ENCODE measurements around the gene CLPTM1.
A peak's percentile ranks its signal among the peaks of the same experiment; 100 is the strongest.

Gene CLPTM1

GRCh38 chr19:44930088-44930487, 25.1 kb upstream of the CLPTM1 start:
- no peak overlapping the region for H3K4me3 ChIP-seq (ENCODE audit: low read depth, low read length)
- TF ChIP-seq, protein P1, sequence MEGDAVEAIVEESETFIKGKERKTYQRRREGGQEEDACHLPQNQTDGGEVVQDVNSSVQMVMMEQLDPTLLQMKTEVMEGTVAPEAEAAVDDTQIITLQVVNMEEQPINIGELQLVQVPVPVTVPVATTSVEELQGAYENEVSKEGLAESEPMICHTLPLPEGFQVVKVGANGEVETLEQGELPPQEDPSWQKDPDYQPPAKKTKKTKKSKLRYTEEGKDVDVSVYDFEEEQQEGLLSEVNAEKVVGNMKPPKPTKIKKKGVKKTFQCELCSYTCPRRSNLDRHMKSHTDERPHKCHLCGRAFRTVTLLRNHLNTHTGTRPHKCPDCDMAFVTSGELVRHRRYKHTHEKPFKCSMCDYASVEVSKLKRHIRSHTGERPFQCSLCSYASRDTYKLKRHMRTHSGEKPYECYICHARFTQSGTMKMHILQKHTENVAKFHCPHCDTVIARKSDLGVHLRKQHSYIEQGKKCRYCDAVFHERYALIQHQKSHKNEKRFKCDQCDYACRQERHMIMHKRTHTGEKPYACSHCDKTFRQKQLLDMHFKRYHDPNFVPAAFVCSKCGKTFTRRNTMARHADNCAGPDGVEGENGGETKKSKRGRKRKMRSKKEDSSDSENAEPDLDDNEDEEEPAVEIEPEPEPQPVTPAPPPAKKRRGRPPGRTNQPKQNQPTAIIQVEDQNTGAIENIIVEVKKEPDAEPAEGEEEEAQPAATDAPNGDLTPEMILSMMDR (conservative IDR thresholded peaks at IDR 0.05; ENCODE audit: low read depth, low read length): no peak
- DNase-seq (ENCODE audit: low read depth): no peak

DNA sequence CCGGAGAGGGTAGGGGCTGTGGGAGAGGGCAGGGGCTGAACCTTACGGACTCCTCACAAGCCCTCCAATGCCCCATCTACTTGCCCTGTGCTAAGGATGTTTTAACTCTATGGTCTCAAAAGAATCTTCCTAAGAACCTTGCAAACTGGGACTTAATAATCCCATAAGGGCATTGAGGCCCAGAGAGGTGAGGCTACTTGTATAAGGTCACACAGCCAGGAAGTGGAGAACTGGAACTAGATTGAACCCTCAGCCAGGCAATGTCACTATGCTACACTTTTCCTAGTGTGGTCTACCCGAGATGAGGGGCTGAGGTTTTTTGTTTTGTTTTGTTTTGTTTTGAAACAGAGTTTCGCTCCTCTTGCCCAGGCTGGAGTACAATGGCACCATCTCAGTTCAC, 23.6 kb upstream of the CLPTM1 start:
- DNase-seq (ENCODE audit: low read depth): no peak
- H3K4me3 ChIP-seq (ENCODE audit: low read depth, low read length): no peak overlapping the region
- TF ChIP-seq, protein P1 (conservative IDR thresholded peaks at IDR 0.05; ENCODE audit: low read depth, low read length): no peak

GRCh38 chr19:44939668-44940067, 15.5 kb upstream of the CLPTM1 start:
- TF ChIP-seq, protein P1 (conservative IDR thresholded peaks at IDR 0.05; ENCODE audit: low read depth, low read length): no peak
- peak; percentile 23 for DNase-seq (ENCODE audit: low read depth)
- H3K4me3 ChIP-seq (ENCODE audit: low read depth, low read length): no peak overlapping the region

- H3K4me3 ChIP-seq (ENCODE audit: low read depth, low read length): no peak within 1 kb of the TSS
- TF ChIP-seq, protein P1 (conservative IDR thresholded peaks at IDR 0.05; ENCODE audit: low read depth, low read length): no peak
- no peak for DNase-seq (ENCODE audit: low read depth)
Measured at GRCh38 chr19:44942067-44942571, 13.1 kb upstream of the CLPTM1 start, which contains the start of gene APOC4. APOC4 (plus strand) TSS chr19:44942237; CDS start chr19:44942278, 41 bp downstream.

- H3K4me3 ChIP-seq (ENCODE audit: low read depth, low read length): no peak overlapping the region
- TF ChIP-seq, protein P1 (conservative IDR thresholded peaks at IDR 0.05; ENCODE audit: low read depth, low read length): no peak
- no peak for DNase-seq (ENCODE audit: low read depth)
Measured at GRCh38 chr19:44943801-44944249, 11.4 kb upstream of the CLPTM1 start.

GRCh38 chr19:44947041-44947581, 8.1 kb upstream of the CLPTM1 start:
- TF ChIP-seq, protein P1 (conservative IDR thresholded peaks at IDR 0.05; ENCODE audit: low read depth, low read length): no peak
- DNase-seq (ENCODE audit: low read depth): no peak
- no peak overlapping the region for H3K4me3 ChIP-seq (ENCODE audit: low read depth, low read length)

DNA sequence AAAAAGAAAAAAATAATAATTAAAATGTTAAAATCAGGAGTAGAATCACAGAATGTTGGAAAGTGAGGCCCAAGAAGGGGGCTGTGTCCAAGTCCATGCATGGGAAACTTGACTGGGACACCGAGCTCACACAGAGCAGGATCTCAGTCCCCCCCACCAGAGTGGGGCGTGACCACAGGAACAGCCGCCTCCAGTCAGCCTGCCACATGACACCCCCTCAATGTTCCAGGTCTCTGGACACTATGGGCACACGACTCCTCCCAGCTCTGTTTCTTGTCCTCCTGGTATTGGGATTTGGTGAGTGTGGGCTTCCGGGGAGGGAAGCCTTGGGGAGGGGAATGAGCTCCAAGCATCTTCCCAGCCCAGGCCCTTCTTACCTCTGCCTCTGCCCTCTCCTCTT, 6.9 kb upstream of the CLPTM1 start:
- no peak for DNase-seq (ENCODE audit: low read depth)

More for the DNA sequence above, 6.9 kb upstream of the CLPTM1 start:
- TF ChIP-seq, protein P1 (conservative IDR thresholded peaks at IDR 0.05; ENCODE audit: low read depth, low read length): no peak
- no peak overlapping the region for H3K4me3 ChIP-seq (ENCODE audit: low read depth, low read length)

All from choroid plexus epithelial cell (primary cell).